ENCODE data around the gene GPR78. TPM values are rescaled to one million over a fixed set of nuclear protein-coding genes. Genes with fewer than 3 reads are reported as not detected.

Gene GPR78
- polyA plus RNA-seq, 3 donors, result not detected

GRCh38 chr4:8560265-8561047 lies 19.7 kb upstream of the GPR78 start:
- intact Hi-C loops (cut with micrococcal nuclease), result no loop called here
- H2AFZ ChIP-seq (ENCODE audit: insufficient read depth, low read depth, low read length, poor library complexity, severe bottlenecking), result no peak overlapping the region
- H3K9ac ChIP-seq (ENCODE audit: insufficient read depth, low read length, poor library complexity, severe bottlenecking), result no peak overlapping the region
- WGBS (ENCODE audit: insufficient coverage), result 74% methylated on average over 6 of the region's 16 CpGs
- H3K4me1 ChIP-seq (ENCODE audit: control insufficient read depth in 1 of 2, insufficient read depth in 2 of 2, low read length in 2 of 2), result no peaks in the 10 kb centered on the region
- no peak for DNase-seq
- no peak overlapping the region for H3K27ac ChIP-seq (ENCODE audit: low read depth in 1 of 2, low read length in 2 of 2)
- no peaks in the 10 kb centered on the region for H3K9me3 ChIP-seq (replicated peaks in 1 of 2; ENCODE audit: control insufficient read depth in 1 of 2, insufficient read depth in 1 of 2, low read length in 2 of 2)
- no peaks in the 10 kb centered on the region for H3K27me3 ChIP-seq (ENCODE audit: control insufficient read depth in 2 of 2, insufficient read depth in 2 of 2, low read length in 2 of 2)
- H3K4me2 ChIP-seq (replicated peaks; ENCODE audit: extremely low read depth, low read length, poor library complexity, severe bottlenecking), result no peak overlapping the region
- H3K9me3 Mint-ChIP-seq, result peaks cover 0 to 3% (median 0%) of the 10 kb centered on the region in 7 donors
- H3K27me3 Mint-ChIP-seq (ENCODE audit: low read depth in 3 of 3), result peaks cover 2 to 5% (median 3%) of the 10 kb centered on the region in 3 donors
- no peaks in the 10 kb centered on the region for H3K36me3 ChIP-seq (replicated peaks in 1 of 2; ENCODE audit: control insufficient read depth in 1 of 2, insufficient read depth in 2 of 2, low read length in 2 of 2)
- no peak overlapping the region for H3K4me3 ChIP-seq (replicated peaks in 1 of 3; ENCODE audit: low read depth in 2 of 3, low read length in 3 of 3)
- no peak overlapping the region for H3K27ac Mint-ChIP-seq
- no peak overlapping the region for H3K4me3 Mint-ChIP-seq
- H3K36me3 Mint-ChIP-seq, result no peaks in the 10 kb centered on the region
- no peaks in the 10 kb centered on the region for H4K20me1 ChIP-seq (ENCODE audit: insufficient read depth, low read length)
- H3K4me1 Mint-ChIP-seq, result no peaks in the 10 kb centered on the region
- H3K79me2 ChIP-seq (ENCODE audit: insufficient read depth, low read length), result no peaks in the 10 kb centered on the region
- TF ChIP-seq CTCF (IDR thresholded peaks at IDR 0.05), result no peak

GRCh38 chr4:8564595-8564994 lies 15.6 kb upstream of the GPR78 start:
- Mint-ChIP-seq H3K4me1 (no peaks in the 10 kb centered on the region), H3K9me3 (peaks cover 0 to 2% (median 0%) of the 10 kb centered on the region in 7 donors), H3K36me3 (no peaks in the 10 kb centered on the region), H3K27me3 (ENCODE audit: low read depth in 3 of 3) (peaks cover 0 to 15% (median 2%) of the 10 kb centered on the region in 3 donors), H3K4me3 (no peak overlapping the region), H3K27ac (no peak overlapping the region)
- Histone ChIP-seq H3K27me3 (ENCODE audit: control insufficient read depth in 2 of 2, insufficient read depth in 2 of 2, low read length in 2 of 2) (no peaks in the 10 kb centered on the region), H3K4me3 (replicated peaks in 1 of 3; ENCODE audit: low read depth in 2 of 3, low read length in 3 of 3) (no peak overlapping the region), H4K20me1 (ENCODE audit: insufficient read depth, low read length) (no peaks in the 10 kb centered on the region), H3K9ac (ENCODE audit: insufficient read depth, low read length, poor library complexity, severe bottlenecking) (no peak overlapping the region), H3K4me1 (ENCODE audit: control insufficient read depth in 1 of 2, insufficient read depth in 2 of 2, low read length in 2 of 2) (no peaks in the 10 kb centered on the region), H3K79me2 (ENCODE audit: insufficient read depth, low read length) (no peaks in the 10 kb centered on the region), H3K9me3 (replicated peaks in 1 of 2; ENCODE audit: control insufficient read depth in 1 of 2, insufficient read depth in 1 of 2, low read length in 2 of 2) (no peaks in the 10 kb centered on the region), H3K36me3 (replicated peaks in 1 of 2; ENCODE audit: control insufficient read depth in 1 of 2, insufficient read depth in 2 of 2, low read length in 2 of 2) (no peaks in the 10 kb centered on the region), H3K27ac (ENCODE audit: low read depth in 1 of 2, low read length in 2 of 2) (no peak overlapping the region), H3K4me2 (replicated peaks; ENCODE audit: extremely low read depth, low read length, poor library complexity, severe bottlenecking) (no peak overlapping the region), H2AFZ (ENCODE audit: insufficient read depth, low read depth, low read length, poor library complexity, severe bottlenecking) (no peak overlapping the region)
- intact Hi-C loops (cut with micrococcal nuclease), result no loop called here
- no CpG with 5 or more reads among the region's 1 CpG for WGBS (ENCODE audit: insufficient coverage)
- no peak for TF ChIP-seq CTCF (IDR thresholded peaks at IDR 0.05)
- DNase-seq, result no peak
